Activated naive CD8-positive, alpha-beta T cell treated with anti-CD3 and anti-CD28 coated beads for 36 hours (primary cell): Measurements from ENCODE around the gene DCAF11. TPM values are rescaled to one million over a fixed set of nuclear protein-coding genes. Genes with fewer than 3 reads are reported as not detected.

Source experiments
- DNase-seq: peaks from one replicate; pipeline ENCODE4 v3.0.0; 2021
- H3K27ac Mint-ChIP-seq: one replicate; pipeline ENCODE4 v1.8.0; 2022; ENCODE audit warnings: mild to moderate bottlenecking, moderate library complexity, mixed read lengths
- H3K27me3 Mint-ChIP-seq: one replicate; pipeline ENCODE4 v1.8.0; 2022; ENCODE audit warnings: mild to moderate bottlenecking, mixed read lengths
- H3K36me3 Mint-ChIP-seq: one replicate; pipeline ENCODE4 v1.8.0; 2021; ENCODE audit warnings: mild to moderate bottlenecking, mixed read lengths
- H3K4me1 Mint-ChIP-seq: one replicate; pipeline ENCODE4 v1.8.0; 2021; ENCODE audit warnings: mixed read lengths
- H3K4me3 Mint-ChIP-seq: one replicate; pipeline ENCODE4 v1.8.0; 2022; ENCODE audit warnings: mild to moderate bottlenecking, moderate library complexity, mixed read lengths
- H3K9me3 Mint-ChIP-seq: one replicate; pipeline ENCODE4 v1.8.0; 2022; ENCODE audit warnings: mixed read lengths
- total RNA-seq, 2 experiments: library from RNA; stranded (reverse); gene quantifications; one replicate each; pipeline ENCODE4 v1.2.3, GENCODE V29; 2021

The DCAF11 gene
- total RNA-seq, 2 experiments from 2014 or later: 56.0 to 56.7 TPM

DNA sequence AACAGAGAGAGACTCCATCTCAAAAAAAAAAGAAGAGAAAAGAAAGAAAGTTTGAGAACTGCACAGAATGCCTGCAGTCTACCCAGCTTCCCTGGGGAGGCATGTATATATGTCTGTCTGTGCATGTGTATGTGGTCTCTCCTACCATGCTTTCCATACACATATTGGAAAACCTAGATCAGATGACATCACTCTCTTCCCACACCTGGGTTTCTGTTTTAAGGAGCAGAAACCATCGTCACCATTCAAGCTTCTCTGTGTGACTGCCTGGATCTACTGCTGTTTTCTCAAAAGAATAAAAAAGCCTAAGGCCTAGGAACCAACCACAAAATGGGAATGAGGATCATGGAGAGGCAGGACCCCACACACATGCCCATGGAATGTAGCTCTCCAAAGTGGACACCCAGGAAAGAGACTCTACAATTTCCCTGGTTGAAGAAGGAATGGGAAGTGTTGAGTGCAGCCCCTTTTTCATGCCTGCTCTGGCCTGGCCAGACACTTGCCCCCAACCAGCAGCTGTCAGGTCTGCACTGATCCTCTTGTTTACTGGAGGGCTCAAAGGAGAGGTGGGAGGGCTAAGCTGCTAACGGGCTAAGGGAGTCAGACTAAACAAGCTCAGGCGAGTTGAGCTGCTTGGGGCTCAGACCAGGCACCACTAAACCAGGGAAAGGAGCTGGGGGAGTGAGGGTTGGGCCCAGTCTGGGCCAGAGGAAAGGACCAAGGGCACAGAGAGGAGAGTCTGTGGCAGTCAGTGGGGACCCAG is 28.2 kb upstream of the DCAF11 start:
- Mint-ChIP-seq H3K4me1 (peaks cover 15% of the 10 kb centered on the region), H3K27ac (no peak overlapping the region), H3K9me3 (no peaks in the 10 kb centered on the region), H3K36me3 (no peaks in the 10 kb centered on the region), H3K4me3 (no peak overlapping the region), H3K27me3 (no peaks in the 10 kb centered on the region)
- DNase-seq: no peak

DNA sequence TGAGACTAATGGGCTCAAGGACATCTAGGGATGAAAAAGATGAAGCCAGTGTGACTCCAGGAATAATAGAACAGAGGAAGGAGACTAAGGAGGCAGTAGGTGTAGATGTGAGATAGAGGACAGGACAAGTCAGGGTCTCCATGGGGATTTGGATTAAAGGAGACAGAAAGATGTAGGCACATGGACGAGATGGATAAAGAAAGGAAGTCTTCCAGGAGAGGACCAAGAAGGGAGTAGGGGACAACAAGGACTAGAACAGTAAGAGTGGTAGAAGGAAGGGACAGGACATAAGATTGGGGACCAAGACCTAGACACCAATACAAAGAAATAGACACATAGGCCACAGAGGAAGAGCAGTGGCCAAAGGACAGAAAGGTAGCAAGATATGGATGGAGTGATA is 27.6 kb upstream of the DCAF11 start:
- H3K27ac Mint-ChIP-seq: no peak overlapping the region
- H3K9me3 Mint-ChIP-seq: no peaks in the 10 kb centered on the region
- H3K27me3 Mint-ChIP-seq: no peaks in the 10 kb centered on the region
- H3K4me3 Mint-ChIP-seq: no peak overlapping the region
- no peaks in the 10 kb centered on the region for H3K36me3 Mint-ChIP-seq
- DNase-seq: no peak
- H3K4me1 Mint-ChIP-seq: peaks cover 12% of the 10 kb centered on the region

DNA sequence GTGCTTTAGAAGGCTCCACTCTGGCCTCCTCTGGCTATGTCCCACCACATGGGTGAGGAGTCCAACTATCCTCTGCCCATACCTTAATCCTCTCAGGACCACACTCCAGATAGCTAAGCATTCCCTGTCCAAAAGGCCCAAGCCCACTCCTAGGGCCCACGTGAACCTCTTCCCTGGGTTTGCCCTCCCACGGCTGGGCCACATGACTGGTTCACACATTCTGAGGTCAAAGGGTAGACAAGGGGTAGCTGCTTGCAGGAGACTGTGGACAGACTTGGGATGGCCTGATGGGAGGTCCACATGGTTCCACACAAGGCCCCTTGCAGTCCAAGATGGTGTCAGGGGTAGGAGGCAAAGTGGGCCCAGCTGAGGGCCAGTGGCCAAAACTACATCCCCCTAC is 26.5 kb upstream of the DCAF11 start:
- Mint-ChIP-seq H3K36me3 (no peaks in the 10 kb centered on the region), H3K9me3 (no peaks in the 10 kb centered on the region), H3K27me3 (no peaks in the 10 kb centered on the region), H3K27ac (no peak overlapping the region), H3K4me3 (no peak overlapping the region), H3K4me1 (peaks cover 12% of the 10 kb centered on the region)
- DNase-seq: no peak

GRCh38 chr14:24089890-24090289 is 24.7 kb upstream of the DCAF11 start:
- peaks cover 3% of the 10 kb centered on the region for H3K36me3 Mint-ChIP-seq
- no peak overlapping the region for H3K27ac Mint-ChIP-seq
- no peak for DNase-seq
- H3K27me3 Mint-ChIP-seq: no peaks in the 10 kb centered on the region
- H3K4me3 Mint-ChIP-seq: no peak overlapping the region
- H3K4me1 Mint-ChIP-seq: peaks cover 20% of the 10 kb centered on the region
- H3K9me3 Mint-ChIP-seq: no peaks in the 10 kb centered on the region

DNA sequence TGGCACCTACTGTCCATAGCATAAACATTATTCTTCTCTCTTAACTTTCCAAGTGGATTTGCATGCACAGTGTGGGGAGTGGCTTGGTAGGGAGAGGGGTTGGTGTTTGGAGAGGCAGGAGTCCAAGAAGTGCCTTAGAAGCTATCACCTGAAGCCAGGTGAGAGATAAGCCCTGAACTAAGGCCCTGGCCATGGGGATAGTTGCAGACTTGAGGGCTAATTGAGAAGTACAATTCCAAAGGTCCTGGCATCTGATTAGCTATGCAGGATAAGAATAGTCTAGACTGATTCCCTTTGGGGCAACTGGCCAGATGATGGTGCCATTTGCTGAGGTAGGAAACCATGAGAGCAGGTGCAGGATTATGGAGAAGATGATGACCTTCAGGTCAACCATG is 22.5 kb upstream of the DCAF11 start:
- Mint-ChIP-seq H3K36me3 (peaks cover 21% of the 10 kb centered on the region), H3K27ac (no peak overlapping the region), H3K9me3 (no peaks in the 10 kb centered on the region), H3K4me1 (peaks cover 33% of the 10 kb centered on the region), H3K27me3 (no peaks in the 10 kb centered on the region), H3K4me3 (no peak overlapping the region)
- no peak for DNase-seq

GRCh38 chr14:24092505-24093206 is 21.9 kb upstream of the DCAF11 start:
- Mint-ChIP-seq H3K27ac (peak overlapping the region; percentile 98), H3K4me3 (peak overlapping the region; percentile 96), H3K4me1 (peaks cover 33% of the 10 kb centered on the region), H3K27me3 (no peaks in the 10 kb centered on the region), H3K9me3 (no peaks in the 10 kb centered on the region), H3K36me3 (peaks cover 21% of the 10 kb centered on the region)
- DNase-seq: no peak

- Mint-ChIP-seq H3K27me3 (no peaks in the 10 kb centered on the region), H3K4me3 (peak overlapping the region; percentile 96), H3K9me3 (no peaks in the 10 kb centered on the region), H3K27ac (peak overlapping the region; percentile 98), H3K36me3 (peaks cover 25% of the 10 kb centered on the region), H3K4me1 (peaks cover 33% of the 10 kb centered on the region)
- no peak for DNase-seq
These were observed 21.2 kb upstream of the DCAF11 start for GRCh38 chr14:24093207-24093900.

GRCh38 chr14:24093901-24094840 is 20.4 kb upstream of the DCAF11 start, which contains the start of gene PCK2:
Gene PCK2, plus strand, starts transcription at chr14:24094311. Its CDS starts 95 bp downstream, at chr14:24094406.
- DNase-seq: peak; percentile 91
- Mint-ChIP-seq H3K4me1 (peaks cover 33% of the 10 kb centered on the region), H3K4me3 (peak within 1 kb of the TSS; percentile 96), H3K27me3 (no peaks in the 10 kb centered on the region), H3K9me3 (no peaks in the 10 kb centered on the region), H3K36me3 (peaks cover 30% of the 10 kb centered on the region), H3K27ac (peak within 1 kb of the TSS; percentile 98)

DNA sequence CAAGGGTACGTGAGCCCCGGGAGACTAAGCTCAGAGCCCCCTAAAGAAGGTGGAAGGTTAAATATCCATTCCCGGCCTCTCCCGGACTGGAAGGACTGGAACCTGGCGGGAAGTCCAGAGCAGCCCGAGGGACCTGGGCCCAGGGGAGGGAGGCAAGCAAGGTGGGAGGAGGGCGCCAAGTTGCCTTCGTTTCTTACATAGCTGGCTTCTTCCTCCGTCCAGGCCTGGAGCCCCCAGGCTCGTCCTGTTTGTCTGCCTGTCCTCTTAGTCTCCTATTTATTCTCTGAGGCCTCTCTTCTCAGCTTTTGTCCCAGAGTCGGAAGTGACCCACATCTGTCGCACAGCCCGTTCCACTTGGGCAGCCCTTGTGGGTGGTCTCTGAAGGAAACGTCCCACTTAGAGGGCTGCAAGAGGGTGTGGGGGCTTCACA is 19.7 kb upstream of the DCAF11 start:
- H3K27ac Mint-ChIP-seq: peak overlapping the region; percentile 98
- peaks cover 33% of the 10 kb centered on the region for H3K4me1 Mint-ChIP-seq
- peaks cover 35% of the 10 kb centered on the region for H3K36me3 Mint-ChIP-seq
- peak overlapping the region; percentile 96 for H3K4me3 Mint-ChIP-seq
- no peaks in the 10 kb centered on the region for H3K27me3 Mint-ChIP-seq
- H3K9me3 Mint-ChIP-seq: no peaks in the 10 kb centered on the region
- peak; percentile 14 for DNase-seq

DNA sequence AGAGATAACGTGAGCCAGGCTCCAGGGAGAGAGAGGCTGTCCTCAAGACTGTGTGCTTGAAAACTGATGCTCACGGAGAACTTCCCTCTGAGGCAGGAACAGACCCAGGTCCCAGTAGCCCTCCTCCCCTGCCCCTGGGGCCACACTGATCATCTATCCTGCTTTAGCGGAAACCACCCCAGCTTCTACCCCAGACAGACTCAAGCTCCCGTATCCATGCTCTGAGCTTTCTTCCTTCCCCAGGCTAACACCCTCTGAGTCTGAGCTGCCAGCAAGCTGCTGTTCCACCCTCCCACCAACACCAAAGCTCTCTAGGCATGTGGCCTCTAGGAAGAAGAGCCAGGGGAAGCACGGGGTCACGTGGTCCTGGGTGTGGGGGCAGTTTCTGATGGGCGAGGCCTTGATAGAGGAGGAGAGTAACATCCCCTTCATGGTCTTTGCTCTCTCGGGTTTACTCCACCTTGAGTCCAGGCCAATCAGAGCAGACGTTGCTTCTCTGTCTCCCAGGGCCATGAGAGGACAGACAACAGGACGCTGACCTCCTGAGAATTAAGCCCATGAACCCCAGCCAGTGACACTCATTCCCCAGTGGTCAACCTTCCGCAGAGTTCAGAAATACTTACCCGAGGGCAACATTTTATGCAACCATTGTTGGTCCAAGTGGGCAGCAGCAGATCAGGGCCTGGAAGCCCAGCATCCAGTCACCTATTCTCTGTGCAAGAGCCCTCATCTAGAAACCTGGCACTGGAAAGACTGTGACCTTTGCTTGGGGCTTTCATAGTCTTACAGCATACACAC is 19.1 kb upstream of the DCAF11 start:
- Mint-ChIP-seq H3K36me3 (peaks cover 38% of the 10 kb centered on the region), H3K4me1 (peaks cover 30% of the 10 kb centered on the region), H3K27ac (peak overlapping the region; percentile 98), H3K4me3 (peak overlapping the region; percentile 96), H3K9me3 (no peaks in the 10 kb centered on the region), H3K27me3 (no peaks in the 10 kb centered on the region)
- peak; percentile 79 for DNase-seq

GRCh38 chr14:24096545-24097181 is 17.9 kb upstream of the DCAF11 start:
- Mint-ChIP-seq H3K4me1 (peaks cover 26% of the 10 kb centered on the region), H3K27ac (no peak overlapping the region), H3K36me3 (peaks cover 38% of the 10 kb centered on the region), H3K9me3 (no peaks in the 10 kb centered on the region), H3K27me3 (no peaks in the 10 kb centered on the region), H3K4me3 (peak overlapping the region; percentile 47)
- no peak for DNase-seq

GRCh38 chr14:24098229-24098926 is 16.2 kb upstream of the DCAF11 start:
- no peak for DNase-seq
- no peaks in the 10 kb centered on the region for H3K9me3 Mint-ChIP-seq
- peaks cover 50% of the 10 kb centered on the region for H3K36me3 Mint-ChIP-seq

More at GRCh38 chr14:24098229-24098926, 16.2 kb upstream of the DCAF11 start:
- Mint-ChIP-seq H3K27me3 (no peaks in the 10 kb centered on the region), H3K4me1 (peaks cover 19% of the 10 kb centered on the region), H3K4me3 (no peak overlapping the region), H3K27ac (no peak overlapping the region)
